Cardiac fibroblast (primary cell): ENCODE results near the gene GJB5.
"Not testable (repeated sequence)": the region's sequence is repeated elsewhere in the genome, so short reads cannot be mapped to it uniquely, and the experiment has no call there.

ENCODE experiments used
- DNase-seq, 2 donors: peaks; one replicate each; pipeline versions ENCODE4 v3.0.0 to v3.0.0-alpha.2; 2010; ENCODE audit warnings: low read depth in 2 of 2
- H3K4me3 ChIP-seq, 2 donors: replicated peaks in 1 of 2; 1 replicate in 1 of 2; 2 replicates in 1 of 2; pipeline ENCODE4 v1.5.1; 2011; ENCODE audit warnings: low read depth in 2 of 2, low read length in 2 of 2, mild to moderate bottlenecking in 2 of 2, moderate library complexity in 1 of 2
- CTCF ChIP-seq: IDR thresholded peaks from one replicate; pipeline ENCODE4 v1.5.1; 2011; ENCODE audit warnings: low read depth, mild to moderate bottlenecking, low read length, inconsistent platforms

GJB5 gene

GRCh38 chr1:34771573-34772371, 16.9 kb downstream of the GJB5 start:
- TF ChIP-seq CTCF: no peak
- DNase-seq: no peak
- H3K4me3 ChIP-seq: no peak overlapping the region

- not testable (repeated sequence) for H3K4me3 ChIP-seq, DNase-seq
Observed at GRCh38 chr1:34773114-34773513, 18.3 kb downstream of the GJB5 start.

GRCh38 chr1:34774957-34775356, 20.1 kb downstream of the GJB5 start:
- H3K4me3 ChIP-seq: no peak overlapping the region
- no peak for DNase-seq
- TF ChIP-seq CTCF: no peak

GRCh38 chr1:34776911-34777310, 22.1 kb downstream of the GJB5 start:
- no peak for DNase-seq
- no peak for TF ChIP-seq CTCF
- no peak overlapping the region for H3K4me3 ChIP-seq

GRCh38 chr1:34777519-34778321, 22.9 kb downstream of the GJB5 start:
- no peak for TF ChIP-seq CTCF
- DNase-seq: no peak
- H3K4me3 ChIP-seq: no peak overlapping the region

GRCh38 chr1:34778381-34778780, 23.5 kb downstream of the GJB5 start:
- TF ChIP-seq CTCF: no peak
- no peak for DNase-seq
- H3K4me3 ChIP-seq: no peak overlapping the region

- TF ChIP-seq CTCF: no peak
- H3K4me3 ChIP-seq: no peak overlapping the region
- no peak for DNase-seq
Observed at GRCh38 chr1:34779005-34779404, 24.2 kb downstream of the GJB5 start.
